OCI-LY7 (cell line): ENCODE measurements around the gene TMPRSS11F. TPM values are rescaled to one million over a fixed set of nuclear protein-coding genes. Genes with fewer than 3 reads are reported as not detected.

ENCODE experiments used
- BruUV-seq: library from RNA; stranded (reverse); fragments of 400-500 nt; replicated peaks from 2 replicates; lab custom pipeline; 2021; lab: Mats Ljungman, UMichigan
- CTCF ChIA-PET: fragments of 300-600 bp; sonication (Branson Sonifier 250); formaldehyde crosslinking; loops from one replicate; lab custom pipeline; 2022; ENCODE audit warnings: antibody characterized with exemption; ENCODE audit not compliant: unreplicated experiment; lab: Charles Lee
- POLR2A ChIA-PET: fragments of 300-600 bp; sonication (Branson Sonifier 250); formaldehyde crosslinking; loops from one replicate; lab custom pipeline; 2022; ENCODE audit warnings: antibody characterized with exemption; lab: Charles Lee
- DNase-seq: peaks from one replicate; pipeline ENCODE4 v3.0.0-alpha.2; 2015; ENCODE audit warnings: low spot score
- H2AFZ ChIP-seq: fragments of 200-600 bp; sonication (generic), shearing (Covaris generic); 2 replicates; pipeline ENCODE4 v1.6.1; 2014; ENCODE audit warnings: mild to moderate bottlenecking, antibody characterized with exemption, low read length, moderate library complexity
- H3K27ac ChIP-seq: fragments of 200-600 bp; sonication (generic); 2 replicates; pipeline ENCODE4 v1.5.1; 2014; ENCODE audit warnings: mixed run types, low read depth, mild to moderate bottlenecking, moderate library complexity, low read length, inconsistent platforms; ENCODE audit not compliant: poor library complexity, severe bottlenecking
- H3K36me3 ChIP-seq: fragments of 200-600 bp; sonication (generic); 2 replicates; pipeline ENCODE4 v1.6.1; 2014; ENCODE audit warnings: mild to moderate bottlenecking, antibody characterized with exemption, low read length, moderate library complexity, mixed read lengths; ENCODE audit not compliant: insufficient read depth
- H3K4me1 ChIP-seq: fragments of 200-600 bp; sonication (generic); 2 replicates; pipeline ENCODE4 v1.5.1; 2014; ENCODE audit warnings: mild to moderate bottlenecking, low read length; ENCODE audit not compliant: insufficient read depth, poor library complexity, severe bottlenecking
- H3K4me2 ChIP-seq: fragments of 200-600 bp; sonication (generic); 2 replicates; pipeline ENCODE4 v1.6.1; 2014; ENCODE audit warnings: mild to moderate bottlenecking, low read length
- H3K4me3 ChIP-seq: fragments of 200-600 bp; sonication (generic); 2 replicates; pipeline ENCODE4 v1.5.1; 2014; ENCODE audit warnings: mild to moderate bottlenecking, low read depth, low read length; ENCODE audit not compliant: poor library complexity, severe bottlenecking
- H3K79me2 ChIP-seq: fragments of 200-600 bp; sonication (generic); 2 replicates; pipeline ENCODE4 v1.6.1; 2016; ENCODE audit warnings: low read depth, mild to moderate bottlenecking, low read length, moderate library complexity, mixed read lengths; ENCODE audit not compliant: insufficient read depth
- H3K9me2 ChIP-seq: fragments of 200-600 bp; sonication (generic); 2 replicates; pipeline ENCODE4 v1.6.1; 2016; ENCODE audit warnings: mild to moderate bottlenecking, low read length, mixed read lengths; ENCODE audit not compliant: insufficient read depth
- H3K9me3 ChIP-seq: fragments of 200-600 bp; sonication (generic); 2 replicates; pipeline ENCODE4 v1.6.1; 2014; ENCODE audit warnings: mild to moderate bottlenecking, mixed run types, low read length, mixed read lengths
- H4K20me1 ChIP-seq: fragments of 200-600 bp; sonication (generic); 2 replicates; pipeline ENCODE4 v1.6.1; 2014; ENCODE audit warnings: mild to moderate bottlenecking, antibody characterized with exemption, low read length, moderate library complexity, mixed read lengths; ENCODE audit not compliant: insufficient read depth
- EZH2phosphoT487 ChIP-seq: fragments of 200-600 bp; sonication (generic); IDR thresholded peaks from 2 replicates; pipeline ENCODE4 v1.6.1; 2018; ENCODE audit warnings: low read depth, borderline replicate concordance, mild to moderate bottlenecking, mixed run types, antibody characterized with exemption, low read length, moderate library complexity, mixed read lengths
- intact Hi-C: fragments of 100-400 bp; cut with micrococcal nuclease; formaldehyde crosslinking; loops from one replicate; pipeline ENCODE4 v1.10.0; 2022; ENCODE audit not compliant: unreplicated experiment
- total RNA-seq, 2 experiments: library from RNA; depleted of rRNA in 1 of 2; stranded (reverse); fragments of >200 nt in 1 of 2; shearing (Covaris generic) in 1 of 2; gene quantifications; 2 replicates each; pipeline ENCODE4 v1.2.3, GENCODE V29; 2014 to 2022
- TF ChIP-seq, protein P1 (sequence below): fragments of 200-600 bp; sonication (generic); conservative IDR thresholded peaks from 2 replicates; pipeline ENCODE4 v1.5.1; 2014; ENCODE audit warnings: mild to moderate bottlenecking, antibody characterized with exemption, low read length, moderate library complexity, mixed read lengths

The TMPRSS11F gene
- total RNA-seq, 2 experiments from 2014 or later, result not detected

DNA sequence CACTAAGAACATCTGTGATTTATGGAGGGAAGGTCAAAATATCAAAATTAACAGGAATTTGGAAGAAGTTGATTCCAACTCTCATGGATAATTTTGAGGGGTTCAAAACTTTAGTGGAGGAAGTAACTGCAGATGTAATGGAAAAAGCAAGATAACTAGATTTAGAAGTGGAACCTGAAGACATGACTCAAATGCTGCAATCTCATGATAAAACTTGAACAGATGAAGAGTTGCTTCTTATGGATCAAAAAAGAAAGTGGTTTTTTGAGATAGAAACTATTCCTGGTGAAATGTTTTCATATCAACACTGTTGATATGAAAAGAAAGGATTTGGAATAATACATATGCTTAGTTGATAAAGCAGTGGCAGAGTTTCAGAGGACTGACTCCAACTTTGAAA lies 9.7 kb downstream of the TMPRSS11F start:
- no peaks in the 10 kb centered on the region for H4K20me1 ChIP-seq
- no peak for TF ChIP-seq EZH2phosphoT487
- TF ChIP-seq, protein P1, sequence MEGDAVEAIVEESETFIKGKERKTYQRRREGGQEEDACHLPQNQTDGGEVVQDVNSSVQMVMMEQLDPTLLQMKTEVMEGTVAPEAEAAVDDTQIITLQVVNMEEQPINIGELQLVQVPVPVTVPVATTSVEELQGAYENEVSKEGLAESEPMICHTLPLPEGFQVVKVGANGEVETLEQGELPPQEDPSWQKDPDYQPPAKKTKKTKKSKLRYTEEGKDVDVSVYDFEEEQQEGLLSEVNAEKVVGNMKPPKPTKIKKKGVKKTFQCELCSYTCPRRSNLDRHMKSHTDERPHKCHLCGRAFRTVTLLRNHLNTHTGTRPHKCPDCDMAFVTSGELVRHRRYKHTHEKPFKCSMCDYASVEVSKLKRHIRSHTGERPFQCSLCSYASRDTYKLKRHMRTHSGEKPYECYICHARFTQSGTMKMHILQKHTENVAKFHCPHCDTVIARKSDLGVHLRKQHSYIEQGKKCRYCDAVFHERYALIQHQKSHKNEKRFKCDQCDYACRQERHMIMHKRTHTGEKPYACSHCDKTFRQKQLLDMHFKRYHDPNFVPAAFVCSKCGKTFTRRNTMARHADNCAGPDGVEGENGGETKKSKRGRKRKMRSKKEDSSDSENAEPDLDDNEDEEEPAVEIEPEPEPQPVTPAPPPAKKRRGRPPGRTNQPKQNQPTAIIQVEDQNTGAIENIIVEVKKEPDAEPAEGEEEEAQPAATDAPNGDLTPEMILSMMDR, result no peak
- ChIA-PET CTCF (no interaction called here), POLR2A (interaction anchor here (0.8 kb wide), 1 partner anchor 11 kb away, joined by 3 read pairs; no protein-coding TSS in a partner anchor)
- H3K27ac ChIP-seq, result no peak overlapping the region
- intact Hi-C loops, result no loop called here
- no peak overlapping the region for H3K4me3 ChIP-seq
- H3K9me2 ChIP-seq, result no peaks in the 10 kb centered on the region
- H3K79me2 ChIP-seq, result no peaks in the 10 kb centered on the region
- H2AFZ ChIP-seq, result no peak overlapping the region
- no peaks in the 10 kb centered on the region for H3K4me1 ChIP-seq
- no peaks in the 10 kb centered on the region for H3K9me3 ChIP-seq
- no TSS peak for BruUV-seq
- DNase-seq, result no peak
- H3K36me3 ChIP-seq, result no peaks in the 10 kb centered on the region
- no peak overlapping the region for H3K4me2 ChIP-seq

DNA sequence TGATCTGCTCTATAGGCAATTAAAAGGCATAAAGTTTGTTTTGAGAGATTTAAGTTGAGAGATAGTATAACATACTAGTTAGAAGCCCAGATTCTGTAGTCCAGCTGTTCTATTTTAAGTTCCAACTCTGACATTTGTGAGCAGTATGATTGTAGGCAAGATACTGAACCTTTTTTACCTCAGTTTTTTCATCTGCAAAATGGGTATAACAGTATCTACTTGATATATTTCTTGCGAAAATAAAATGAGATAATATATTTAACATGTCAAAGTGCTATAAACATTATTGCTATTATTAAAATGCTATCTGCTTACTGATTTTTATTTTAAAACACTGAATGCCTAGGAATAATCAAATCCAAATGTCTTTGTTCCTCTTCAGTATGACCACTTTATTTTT lies 19.2 kb downstream of the TMPRSS11F start:
- ChIA-PET CTCF (no interaction called here), POLR2A (no interaction called here)
- H3K4me3 ChIP-seq, result no peak overlapping the region
- H3K79me2 ChIP-seq, result no peaks in the 10 kb centered on the region
- intact Hi-C loops, result no loop called here
- no peaks in the 10 kb centered on the region for H3K4me1 ChIP-seq
- no peak for DNase-seq
- no peak overlapping the region for H2AFZ ChIP-seq
- H3K9me2 ChIP-seq, result no peaks in the 10 kb centered on the region
- no peaks in the 10 kb centered on the region for H4K20me1 ChIP-seq
- H3K27ac ChIP-seq, result no peak overlapping the region
- TF ChIP-seq, protein P1, result no peak
- TF ChIP-seq EZH2phosphoT487, result no peak
- H3K4me2 ChIP-seq, result no peak overlapping the region
- no peaks in the 10 kb centered on the region for H3K9me3 ChIP-seq
- no peaks in the 10 kb centered on the region for H3K36me3 ChIP-seq
- BruUV-seq, result no TSS peak

- Histone ChIP-seq H3K4me1 (no peaks in the 10 kb centered on the region), H3K4me2 (no peak overlapping the region), H3K9me2 (no peaks in the 10 kb centered on the region), H3K36me3 (no peaks in the 10 kb centered on the region), H4K20me1 (no peaks in the 10 kb centered on the region), H3K27ac (no peak overlapping the region), H3K9me3 (no peaks in the 10 kb centered on the region), H2AFZ (no peak overlapping the region), H3K79me2 (no peaks in the 10 kb centered on the region), H3K4me3 (no peak overlapping the region)
- ChIA-PET POLR2A (no interaction called here), CTCF (no interaction called here)
- TF ChIP-seq, protein P1, result no peak
- TF ChIP-seq EZH2phosphoT487, result no peak
- no TSS peak for BruUV-seq
- intact Hi-C loops, result no loop called here
- DNase-seq, result no peak
Measured at GRCh38 chr4:68109868-68110267, 19.8 kb downstream of the TMPRSS11F start.
